ENCODE data around the gene PIGM.

PIGM gene

DNA sequence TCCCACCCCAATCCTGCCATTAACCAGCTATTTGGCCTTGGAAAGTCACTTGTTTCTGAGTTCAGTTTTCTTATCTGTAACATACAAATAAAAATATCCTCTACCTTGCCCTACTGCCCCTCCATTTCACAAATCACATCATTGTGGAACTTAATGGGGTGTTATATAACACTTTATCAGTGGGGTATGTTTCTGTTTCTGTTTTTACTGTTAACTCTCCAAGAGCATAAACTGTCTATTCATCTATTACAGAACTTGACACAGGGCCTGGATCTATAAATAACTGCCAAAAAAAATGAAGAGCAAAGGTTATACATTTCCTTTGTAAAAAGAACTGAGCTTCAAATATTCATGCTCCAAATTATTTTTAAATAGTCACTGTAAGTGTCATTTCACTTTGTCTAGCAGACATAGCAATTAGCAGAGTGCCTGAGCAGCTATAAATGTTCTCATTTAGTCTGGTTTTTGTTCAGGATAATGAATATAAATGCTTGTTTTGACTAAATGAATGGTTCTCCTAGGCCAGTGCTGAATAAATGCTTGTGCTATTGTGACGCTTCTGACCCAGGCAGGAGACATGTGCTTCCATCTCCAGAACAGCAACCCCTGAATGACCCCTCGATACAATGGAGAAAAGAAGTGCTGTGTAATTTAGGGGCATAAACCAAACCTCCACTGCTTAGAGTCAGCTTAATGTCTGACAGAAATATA is 7.4 kb downstream of the PIGM start:
- H3K4me3 ChIP-seq (ENCODE audit: low read depth in 1 of 2, low read length in 2 of 2) = no peak overlapping the region
- H3K4me1 ChIP-seq (ENCODE audit: control insufficient read depth in 1 of 2, insufficient read depth in 2 of 2, low read length in 2 of 2) = peaks cover 13 to 30% of the 10 kb centered on the region in 2 donors
- H3K36me3 ChIP-seq (ENCODE audit: control insufficient read depth in 1 of 2, insufficient read depth in 2 of 2, low read length in 2 of 2) = peaks cover 0 to 4% of the 10 kb centered on the region in 2 donors
- H3K27me3 ChIP-seq (ENCODE audit: control insufficient read depth in 1 of 2, insufficient read depth in 2 of 2, low read length in 2 of 2) = no peaks in the 10 kb centered on the region
- H3K9ac ChIP-seq (ENCODE audit: low read depth in 1 of 2, low read length in 2 of 2) = no peak overlapping the region
- H3K27ac ChIP-seq (ENCODE audit: low read depth, low read length) = no peak overlapping the region
- no peaks in the 10 kb centered on the region for H3K9me3 ChIP-seq (ENCODE audit: control insufficient read depth in 1 of 2, low read length in 2 of 2)

DNA sequence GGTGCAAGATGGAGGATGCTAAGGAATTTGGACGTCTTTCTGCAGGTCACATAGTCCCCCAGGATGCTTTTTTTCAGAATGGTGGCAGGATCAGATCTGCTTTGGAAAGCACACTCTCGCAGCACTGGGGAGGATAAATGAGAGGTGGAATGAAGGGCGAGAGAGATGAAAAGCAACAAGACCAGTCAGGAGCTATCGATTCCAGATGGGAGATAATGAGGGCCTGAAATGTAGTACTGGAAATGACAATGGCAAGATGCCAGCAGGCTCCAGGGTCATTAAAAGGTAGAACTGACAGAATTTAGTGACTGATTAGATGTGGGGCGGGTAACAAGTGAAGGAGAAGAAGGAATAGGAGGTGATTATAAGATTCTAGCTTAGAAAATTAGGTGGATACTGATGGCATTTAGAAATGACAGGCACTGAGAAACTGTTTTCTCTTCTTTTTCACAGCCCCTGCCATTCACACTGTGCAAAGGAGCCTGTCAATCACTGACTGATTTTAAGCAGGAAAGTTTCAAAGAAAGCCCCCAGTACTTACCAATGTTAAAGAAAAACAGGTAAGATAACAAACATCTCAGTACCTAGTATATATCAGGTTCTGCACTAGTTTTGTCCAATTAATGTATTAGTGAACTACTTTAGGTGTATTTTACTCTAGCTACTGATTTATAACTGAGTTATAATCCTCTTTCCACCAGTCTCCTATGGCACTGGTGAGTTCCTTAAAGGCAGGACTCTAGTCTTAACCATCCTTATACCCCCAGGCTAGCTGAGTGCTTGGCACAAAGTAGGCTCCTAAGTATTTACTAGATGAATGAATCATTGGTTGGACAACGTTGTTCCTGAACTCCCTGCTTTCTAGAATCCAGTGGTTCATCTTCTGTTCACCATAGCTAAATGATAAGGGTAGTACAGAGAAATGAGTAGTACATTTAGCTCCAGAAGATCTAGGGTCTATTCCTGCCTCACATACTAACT is 9.2 kb downstream of the PIGM start:
- Histone ChIP-seq H3K4me1 (ENCODE audit: control insufficient read depth in 1 of 2, insufficient read depth in 2 of 2, low read length in 2 of 2) (peaks cover 13 to 25% of the 10 kb centered on the region in 2 donors), H3K4me3 (ENCODE audit: low read depth in 1 of 2, low read length in 2 of 2) (no peak overlapping the region), H3K9ac (ENCODE audit: low read depth in 1 of 2, low read length in 2 of 2) (no peak overlapping the region), H3K27ac (ENCODE audit: low read depth, low read length) (no peak overlapping the region), H3K9me3 (ENCODE audit: control insufficient read depth in 1 of 2, low read length in 2 of 2) (no peaks in the 10 kb centered on the region), H3K27me3 (ENCODE audit: control insufficient read depth in 1 of 2, insufficient read depth in 2 of 2, low read length in 2 of 2) (no peaks in the 10 kb centered on the region), H3K36me3 (ENCODE audit: control insufficient read depth in 1 of 2, insufficient read depth in 2 of 2, low read length in 2 of 2) (no peaks in the 10 kb centered on the region)

DNA sequence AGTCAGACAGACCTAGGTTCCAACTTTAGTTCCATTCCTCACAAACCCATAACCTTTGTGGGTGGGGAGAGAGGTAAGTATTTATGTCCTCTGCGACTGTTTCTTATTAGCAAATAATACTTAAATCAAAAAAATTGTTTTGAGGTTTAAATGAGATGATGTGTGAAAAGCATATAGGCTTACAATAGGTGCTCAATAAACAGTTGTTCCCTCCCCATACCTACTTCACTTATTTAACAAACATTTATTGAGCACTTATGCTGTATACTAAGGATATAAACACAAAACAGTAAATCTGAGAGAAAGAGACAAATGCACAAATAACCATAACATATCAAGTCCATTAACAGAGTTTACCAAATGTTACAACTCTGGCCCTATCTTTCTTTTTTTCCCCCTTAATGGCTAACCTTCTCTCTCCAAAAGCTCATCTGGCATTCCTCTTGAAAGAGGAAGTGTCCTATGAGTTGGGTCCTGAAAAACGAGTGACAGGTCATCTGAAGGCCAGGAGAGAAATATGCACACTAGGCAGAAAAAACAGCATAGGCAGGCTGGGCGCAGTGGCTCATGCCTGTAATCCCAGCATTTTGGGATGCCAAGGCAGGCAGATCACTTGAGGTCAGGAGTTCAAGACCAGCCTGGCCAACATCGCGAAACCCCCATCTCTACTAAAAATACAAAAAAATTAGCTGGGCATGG is 10.3 kb downstream of the PIGM start:
- no peaks in the 10 kb centered on the region for H3K36me3 ChIP-seq (ENCODE audit: control insufficient read depth in 1 of 2, insufficient read depth in 2 of 2, low read length in 2 of 2)
- no peak overlapping the region for H3K27ac ChIP-seq (ENCODE audit: low read depth, low read length)
- H3K9ac ChIP-seq (ENCODE audit: low read depth in 1 of 2, low read length in 2 of 2) = no peak overlapping the region
- H3K9me3 ChIP-seq (ENCODE audit: control insufficient read depth in 1 of 2, low read length in 2 of 2) = no peaks in the 10 kb centered on the region
- peaks cover 13 to 25% of the 10 kb centered on the region in 2 donors for H3K4me1 ChIP-seq (ENCODE audit: control insufficient read depth in 1 of 2, insufficient read depth in 2 of 2, low read length in 2 of 2)
- H3K4me3 ChIP-seq (ENCODE audit: low read depth in 1 of 2, low read length in 2 of 2) = no peak overlapping the region
- H3K27me3 ChIP-seq (ENCODE audit: control insufficient read depth in 1 of 2, insufficient read depth in 2 of 2, low read length in 2 of 2) = no peaks in the 10 kb centered on the region

DNA sequence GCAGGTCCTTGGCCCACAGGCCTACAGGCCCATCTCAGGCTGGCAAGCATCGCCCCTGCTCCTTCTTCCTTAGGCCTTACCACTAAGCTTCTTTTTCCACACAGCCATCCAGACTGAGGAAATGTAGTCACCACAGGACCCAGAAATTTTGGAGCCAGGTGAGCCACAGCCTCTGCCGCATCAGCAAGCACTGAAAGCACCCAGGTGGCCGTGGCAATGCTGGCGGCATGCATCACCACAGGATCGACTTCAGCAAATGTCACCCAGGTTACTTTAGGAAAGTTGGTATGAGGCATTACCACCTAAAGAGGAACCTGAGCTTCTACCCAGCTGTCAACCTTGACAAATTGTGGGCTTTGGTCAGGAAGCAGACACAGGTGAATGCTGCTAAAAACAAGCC is 11.6 kb downstream of the PIGM start:
- Histone ChIP-seq H3K36me3 (ENCODE audit: control insufficient read depth in 1 of 2, insufficient read depth in 2 of 2, low read length in 2 of 2) (no peaks in the 10 kb centered on the region), H3K9me3 (ENCODE audit: control insufficient read depth in 1 of 2, low read length in 2 of 2) (no peaks in the 10 kb centered on the region), H3K9ac (ENCODE audit: low read depth in 1 of 2, low read length in 2 of 2) (no peak overlapping the region), H3K4me3 (ENCODE audit: low read depth in 1 of 2, low read length in 2 of 2) (no peak overlapping the region), H3K4me1 (ENCODE audit: control insufficient read depth in 1 of 2, insufficient read depth in 2 of 2, low read length in 2 of 2) (peaks cover 13 to 25% of the 10 kb centered on the region in 2 donors), H3K27me3 (ENCODE audit: control insufficient read depth in 1 of 2, insufficient read depth in 2 of 2, low read length in 2 of 2) (no peaks in the 10 kb centered on the region), H3K27ac (ENCODE audit: low read depth, low read length) (no peak overlapping the region)

DNA sequence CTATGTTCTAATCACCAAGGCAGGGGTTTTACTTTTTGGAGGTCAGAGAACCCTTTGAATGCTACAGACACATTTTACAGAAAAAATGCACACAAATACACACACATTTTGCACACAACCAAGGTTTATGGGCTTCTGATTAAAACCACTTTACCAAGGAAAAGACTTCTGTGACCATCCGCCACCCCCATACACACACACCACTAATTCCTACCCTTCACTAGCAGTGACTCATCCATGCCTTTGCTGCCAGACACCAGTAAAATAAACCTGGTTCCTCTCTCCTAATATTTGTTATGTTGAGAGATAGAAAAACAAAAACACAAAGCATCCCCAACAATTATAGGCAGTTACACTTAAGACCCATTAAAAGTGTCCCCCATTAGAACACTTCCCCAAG is 12.9 kb downstream of the PIGM start:
- no peak overlapping the region for H3K9ac ChIP-seq (ENCODE audit: low read depth in 1 of 2, low read length in 2 of 2)
- H3K4me3 ChIP-seq (ENCODE audit: low read depth in 1 of 2, low read length in 2 of 2) = no peak overlapping the region
- no peaks in the 10 kb centered on the region for H3K27me3 ChIP-seq (ENCODE audit: control insufficient read depth in 1 of 2, insufficient read depth in 2 of 2, low read length in 2 of 2)
- no peak overlapping the region for H3K27ac ChIP-seq (ENCODE audit: low read depth, low read length)
- H3K9me3 ChIP-seq (ENCODE audit: control insufficient read depth in 1 of 2, low read length in 2 of 2) = no peaks in the 10 kb centered on the region
- peaks cover 7 to 17% of the 10 kb centered on the region in 2 donors for H3K4me1 ChIP-seq (ENCODE audit: control insufficient read depth in 1 of 2, insufficient read depth in 2 of 2, low read length in 2 of 2)
- no peaks in the 10 kb centered on the region for H3K36me3 ChIP-seq (ENCODE audit: control insufficient read depth in 1 of 2, insufficient read depth in 2 of 2, low read length in 2 of 2)

DNA sequence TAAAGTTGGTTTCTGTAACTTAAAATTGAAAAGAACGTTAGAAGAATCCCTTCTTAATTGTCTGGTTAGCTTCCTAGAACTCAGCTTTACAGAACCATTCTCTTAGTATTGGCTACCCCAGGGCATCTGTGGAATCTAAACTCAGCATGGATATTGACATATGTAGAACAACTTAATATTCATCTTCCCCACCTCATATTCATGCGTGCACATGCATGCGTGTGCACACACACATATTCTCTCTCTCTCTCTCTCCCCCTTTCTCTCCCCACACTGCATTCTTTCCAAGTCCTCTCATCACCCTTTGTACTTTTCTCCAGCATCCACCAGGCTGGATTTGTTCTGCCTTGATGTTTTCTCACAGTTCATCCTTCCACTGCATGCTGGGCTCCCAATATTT is 13.4 kb downstream of the PIGM start:
- Histone ChIP-seq H3K4me1 (ENCODE audit: control insufficient read depth in 1 of 2, insufficient read depth in 2 of 2, low read length in 2 of 2) (peaks cover 1 to 11% of the 10 kb centered on the region in 2 donors), H3K9me3 (ENCODE audit: control insufficient read depth in 1 of 2, low read length in 2 of 2) (no peaks in the 10 kb centered on the region), H3K27ac (ENCODE audit: low read depth, low read length) (no peak overlapping the region), H3K36me3 (ENCODE audit: control insufficient read depth in 1 of 2, insufficient read depth in 2 of 2, low read length in 2 of 2) (no peaks in the 10 kb centered on the region), H3K27me3 (ENCODE audit: control insufficient read depth in 1 of 2, insufficient read depth in 2 of 2, low read length in 2 of 2) (no peaks in the 10 kb centered on the region), H3K4me3 (ENCODE audit: low read depth in 1 of 2, low read length in 2 of 2) (no peak overlapping the region), H3K9ac (ENCODE audit: low read depth in 1 of 2, low read length in 2 of 2) (no peak overlapping the region)

DNA sequence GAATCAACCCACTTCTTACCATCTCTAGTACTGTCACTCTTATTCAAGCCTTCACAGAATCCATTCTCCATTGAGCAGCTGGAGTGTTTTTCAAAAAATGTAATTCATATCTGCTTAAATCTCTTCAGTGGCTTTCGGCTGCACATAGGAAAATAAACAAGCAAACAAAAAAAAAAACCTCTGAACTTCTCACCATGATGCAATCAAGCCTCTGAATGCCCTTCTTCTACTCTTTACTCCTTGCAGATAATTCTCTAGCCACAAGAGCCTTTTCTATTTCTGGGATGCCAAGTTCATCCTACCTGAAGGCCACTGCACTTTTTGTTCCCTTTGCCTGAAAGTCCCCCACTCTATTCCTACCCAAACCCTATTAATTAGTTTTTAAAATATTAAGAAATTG is 14.2 kb downstream of the PIGM start:
- no peaks in the 10 kb centered on the region for H3K27me3 ChIP-seq (ENCODE audit: control insufficient read depth in 1 of 2, insufficient read depth in 2 of 2, low read length in 2 of 2)
- no peak overlapping the region for H3K4me3 ChIP-seq (ENCODE audit: low read depth in 1 of 2, low read length in 2 of 2)
- H3K27ac ChIP-seq (ENCODE audit: low read depth, low read length) = no peak overlapping the region
- H3K4me1 ChIP-seq (ENCODE audit: control insufficient read depth in 1 of 2, insufficient read depth in 2 of 2, low read length in 2 of 2) = peaks cover 0 to 4% of the 10 kb centered on the region in 2 donors
- no peak overlapping the region for H3K9ac ChIP-seq (ENCODE audit: low read depth in 1 of 2, low read length in 2 of 2)
- no peaks in the 10 kb centered on the region for H3K36me3 ChIP-seq (ENCODE audit: control insufficient read depth in 1 of 2, insufficient read depth in 2 of 2, low read length in 2 of 2)
- H3K9me3 ChIP-seq (ENCODE audit: control insufficient read depth in 1 of 2, low read length in 2 of 2) = no peaks in the 10 kb centered on the region

DNA sequence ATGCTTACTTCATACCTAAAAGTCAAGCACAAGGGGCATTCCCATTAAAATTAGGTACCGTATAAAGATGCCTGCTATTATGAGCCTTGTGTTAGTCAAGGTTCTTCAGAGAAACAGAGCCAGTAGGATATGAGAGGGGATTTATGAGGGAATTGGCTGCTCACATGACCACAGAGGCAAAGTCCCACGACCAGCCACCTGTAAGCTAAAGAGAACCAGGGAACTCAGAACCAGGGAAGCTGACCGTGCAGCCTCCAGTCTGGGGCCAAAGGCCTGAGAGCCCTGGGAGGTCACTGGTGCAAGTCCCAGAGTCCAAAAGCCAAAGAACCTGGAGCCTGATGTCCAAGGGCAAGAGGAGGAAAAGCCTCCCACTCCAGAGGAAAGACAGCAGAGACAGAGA is 20.0 kb downstream of the PIGM start:
- Histone ChIP-seq H3K4me3 (ENCODE audit: low read depth in 1 of 2, low read length in 2 of 2) (no peak overlapping the region), H3K9ac (ENCODE audit: low read depth in 1 of 2, low read length in 2 of 2) (no peak overlapping the region), H3K27ac (ENCODE audit: low read depth, low read length) (no peak overlapping the region), H3K27me3 (ENCODE audit: control insufficient read depth in 1 of 2, insufficient read depth in 2 of 2, low read length in 2 of 2) (no peaks in the 10 kb centered on the region), H3K4me1 (ENCODE audit: control insufficient read depth in 1 of 2, insufficient read depth in 2 of 2, low read length in 2 of 2) (no peaks in the 10 kb centered on the region), H3K36me3 (ENCODE audit: control insufficient read depth in 1 of 2, insufficient read depth in 2 of 2, low read length in 2 of 2) (no peaks in the 10 kb centered on the region), H3K9me3 (ENCODE audit: control insufficient read depth in 1 of 2, low read length in 2 of 2) (no peaks in the 10 kb centered on the region)

DNA sequence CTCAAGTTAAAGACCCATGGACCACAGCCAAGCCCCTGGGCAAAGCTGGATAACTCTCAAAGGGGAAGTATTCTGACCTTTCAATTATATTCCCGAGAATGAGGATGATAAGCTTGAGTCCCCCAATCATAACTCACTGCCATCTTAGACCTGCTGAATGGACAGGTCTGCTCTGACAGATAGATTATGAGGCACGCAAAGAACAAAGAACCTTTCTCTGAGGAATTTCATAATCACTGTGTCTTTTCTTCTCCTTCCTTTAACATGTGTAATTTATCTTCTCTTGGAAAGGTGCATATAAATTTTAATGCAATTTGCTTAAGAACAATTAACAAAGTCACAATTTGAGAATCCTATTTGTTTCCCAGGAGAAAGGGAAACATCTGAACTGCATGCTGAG is 22.0 kb downstream of the PIGM start:
- no peak overlapping the region for H3K4me3 ChIP-seq (ENCODE audit: low read depth in 1 of 2, low read length in 2 of 2)
- H3K4me1 ChIP-seq (ENCODE audit: control insufficient read depth in 1 of 2, insufficient read depth in 2 of 2, low read length in 2 of 2) = peaks cover 5 to 9% of the 10 kb centered on the region in 2 donors
- H3K36me3 ChIP-seq (ENCODE audit: control insufficient read depth in 1 of 2, insufficient read depth in 2 of 2, low read length in 2 of 2) = no peaks in the 10 kb centered on the region

DNA sequence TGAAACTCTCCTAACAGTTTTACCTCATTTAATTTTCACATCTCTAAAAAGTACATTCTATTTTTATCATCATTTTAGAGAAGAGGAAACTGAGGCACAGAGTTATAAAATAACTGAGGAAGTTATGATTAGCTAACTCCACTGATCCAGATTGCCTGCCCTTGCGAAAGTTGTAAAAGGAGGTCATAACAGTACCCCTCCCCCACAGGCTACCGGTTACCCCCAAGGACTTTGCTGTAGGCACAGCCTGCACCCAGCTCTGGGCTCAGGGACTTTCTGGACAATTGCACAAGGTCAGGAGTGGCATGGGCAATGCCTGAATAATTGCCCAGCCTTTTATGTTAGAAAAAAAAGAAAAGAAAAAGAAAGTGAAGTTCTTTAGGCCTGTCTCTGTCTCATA is 22.7 kb downstream of the PIGM start:
- H3K36me3 ChIP-seq (ENCODE audit: control insufficient read depth in 1 of 2, insufficient read depth in 2 of 2, low read length in 2 of 2) = no peaks in the 10 kb centered on the region
- no peaks in the 10 kb centered on the region for H3K9me3 ChIP-seq (ENCODE audit: control insufficient read depth in 1 of 2, low read length in 2 of 2)
- H3K4me3 ChIP-seq (ENCODE audit: low read depth in 1 of 2, low read length in 2 of 2) = no peak overlapping the region
- H3K27me3 ChIP-seq (ENCODE audit: control insufficient read depth in 1 of 2, insufficient read depth in 2 of 2, low read length in 2 of 2) = no peaks in the 10 kb centered on the region
- no peak overlapping the region for H3K27ac ChIP-seq (ENCODE audit: low read depth, low read length)
- H3K4me1 ChIP-seq (ENCODE audit: control insufficient read depth in 1 of 2, insufficient read depth in 2 of 2, low read length in 2 of 2) = peaks cover 10 to 11% of the 10 kb centered on the region in 2 donors
- no peak overlapping the region for H3K9ac ChIP-seq (ENCODE audit: low read depth in 1 of 2, low read length in 2 of 2)

More for the DNA sequence above, 22.0 kb downstream of the PIGM start:
- no peaks in the 10 kb centered on the region for H3K27me3 ChIP-seq (ENCODE audit: control insufficient read depth in 1 of 2, insufficient read depth in 2 of 2, low read length in 2 of 2)
- H3K9me3 ChIP-seq (ENCODE audit: control insufficient read depth in 1 of 2, low read length in 2 of 2) = no peaks in the 10 kb centered on the region
- no peak overlapping the region for H3K9ac ChIP-seq (ENCODE audit: low read depth in 1 of 2, low read length in 2 of 2)
- H3K27ac ChIP-seq (ENCODE audit: low read depth, low read length) = no peak overlapping the region

Measured in duodenal mucosa (tissue), 2 donors.